HCT116 (cell line): ENCODE results near the gene NAT10.

ENCODE experiments used
- EZH2 ChIP-seq: fragments of 200-600 bp; sonication (generic); IDR thresholded peaks from 2 replicates; pipeline ENCODE4 v1.6.1; 2017; ENCODE audit warnings: antibody characterized with exemption, mixed run types
- EZH2phosphoT487 ChIP-seq: fragments of 200-600 bp; IDR thresholded peaks from 2 replicates; pipeline ENCODE4 v1.6.1; 2018; ENCODE audit warnings: antibody characterized with exemption, borderline replicate concordance
- POLR2A ChIP-seq: IDR thresholded peaks from 2 replicates; pipeline ENCODE4 v1.7.0; 2011; ENCODE audit warnings: borderline replicate concordance; ENCODE audit not compliant: insufficient read depth, insufficient read length; ENCODE audit errors: extremely low read depth
- POLR2AphosphoS5 ChIP-seq: IDR thresholded peaks from 2 replicates; pipeline ENCODE4 v1.6.1; 2011; ENCODE audit warnings: mild to moderate bottlenecking, low read depth, low read length, moderate library complexity
- RAD21 ChIP-seq: IDR thresholded peaks from 2 replicates; pipeline ENCODE4 v1.6.1; 2012; ENCODE audit warnings: low read depth, mild to moderate bottlenecking
- SIN3A ChIP-seq: IDR thresholded peaks from 2 replicates; pipeline ENCODE4 v1.6.1; 2012; ENCODE audit warnings: low read depth
- SP1 ChIP-seq: IDR thresholded peaks from 2 replicates; pipeline ENCODE4 v1.6.1; 2012; ENCODE audit warnings: low read depth
- TCF7L2 ChIP-seq: IDR thresholded peaks from 2 replicates; pipeline ENCODE4 v1.7.0; 2011; ENCODE audit warnings: borderline replicate concordance, inconsistent platforms; ENCODE audit not compliant: insufficient read depth, insufficient read length; ENCODE audit errors: extremely low read depth
- TF ChIP-seq, protein P1 (sequence below), 3 experiments: fragments of 200-600 bp in 1 of 3; sonication (generic) in 1 of 3; IDR thresholded peaks in 2 of 3; conservative IDR thresholded peaks in 1 of 3; 2 replicates each; pipeline ENCODE4 v1.5.1; 2012 to 2017; ENCODE audit warnings: low read depth in 2 of 3, low read length in 2 of 3, antibody characterized with exemption in 1 of 3, borderline replicate concordance in 1 of 3, control low read depth in 1 of 3, mild to moderate bottlenecking in 1 of 3, mixed read lengths in 1 of 3, mixed run types in 1 of 3, moderate library complexity in 1 of 3; ENCODE audit not compliant: insufficient read depth in 1 of 3
- TF ChIP-seq, protein P2 (sequence below): IDR thresholded peaks from 2 replicates; pipeline ENCODE4 v1.6.1; 2012; ENCODE audit warnings: low read depth

- TF ChIP-seq, protein P1, sequence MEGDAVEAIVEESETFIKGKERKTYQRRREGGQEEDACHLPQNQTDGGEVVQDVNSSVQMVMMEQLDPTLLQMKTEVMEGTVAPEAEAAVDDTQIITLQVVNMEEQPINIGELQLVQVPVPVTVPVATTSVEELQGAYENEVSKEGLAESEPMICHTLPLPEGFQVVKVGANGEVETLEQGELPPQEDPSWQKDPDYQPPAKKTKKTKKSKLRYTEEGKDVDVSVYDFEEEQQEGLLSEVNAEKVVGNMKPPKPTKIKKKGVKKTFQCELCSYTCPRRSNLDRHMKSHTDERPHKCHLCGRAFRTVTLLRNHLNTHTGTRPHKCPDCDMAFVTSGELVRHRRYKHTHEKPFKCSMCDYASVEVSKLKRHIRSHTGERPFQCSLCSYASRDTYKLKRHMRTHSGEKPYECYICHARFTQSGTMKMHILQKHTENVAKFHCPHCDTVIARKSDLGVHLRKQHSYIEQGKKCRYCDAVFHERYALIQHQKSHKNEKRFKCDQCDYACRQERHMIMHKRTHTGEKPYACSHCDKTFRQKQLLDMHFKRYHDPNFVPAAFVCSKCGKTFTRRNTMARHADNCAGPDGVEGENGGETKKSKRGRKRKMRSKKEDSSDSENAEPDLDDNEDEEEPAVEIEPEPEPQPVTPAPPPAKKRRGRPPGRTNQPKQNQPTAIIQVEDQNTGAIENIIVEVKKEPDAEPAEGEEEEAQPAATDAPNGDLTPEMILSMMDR (IDR thresholded peaks at IDR 0.05 in 2 of 3, conservative IDR thresholded peaks at IDR 0.05 in 1 of 3; ENCODE audit: borderline replicate concordance in 1 of 3, insufficient read depth in 1 of 3, low read depth in 2 of 3, low read length in 2 of 3), result no peak
- TF ChIP-seq POLR2AphosphoS5 (no peak), SP1 (no peak), EZH2 (no peak), SIN3A (no peak), TCF7L2 (no peak), RAD21 (no peak), POLR2A (no peak), EZH2phosphoT487 (no peak)
- TF ChIP-seq, protein P2, sequence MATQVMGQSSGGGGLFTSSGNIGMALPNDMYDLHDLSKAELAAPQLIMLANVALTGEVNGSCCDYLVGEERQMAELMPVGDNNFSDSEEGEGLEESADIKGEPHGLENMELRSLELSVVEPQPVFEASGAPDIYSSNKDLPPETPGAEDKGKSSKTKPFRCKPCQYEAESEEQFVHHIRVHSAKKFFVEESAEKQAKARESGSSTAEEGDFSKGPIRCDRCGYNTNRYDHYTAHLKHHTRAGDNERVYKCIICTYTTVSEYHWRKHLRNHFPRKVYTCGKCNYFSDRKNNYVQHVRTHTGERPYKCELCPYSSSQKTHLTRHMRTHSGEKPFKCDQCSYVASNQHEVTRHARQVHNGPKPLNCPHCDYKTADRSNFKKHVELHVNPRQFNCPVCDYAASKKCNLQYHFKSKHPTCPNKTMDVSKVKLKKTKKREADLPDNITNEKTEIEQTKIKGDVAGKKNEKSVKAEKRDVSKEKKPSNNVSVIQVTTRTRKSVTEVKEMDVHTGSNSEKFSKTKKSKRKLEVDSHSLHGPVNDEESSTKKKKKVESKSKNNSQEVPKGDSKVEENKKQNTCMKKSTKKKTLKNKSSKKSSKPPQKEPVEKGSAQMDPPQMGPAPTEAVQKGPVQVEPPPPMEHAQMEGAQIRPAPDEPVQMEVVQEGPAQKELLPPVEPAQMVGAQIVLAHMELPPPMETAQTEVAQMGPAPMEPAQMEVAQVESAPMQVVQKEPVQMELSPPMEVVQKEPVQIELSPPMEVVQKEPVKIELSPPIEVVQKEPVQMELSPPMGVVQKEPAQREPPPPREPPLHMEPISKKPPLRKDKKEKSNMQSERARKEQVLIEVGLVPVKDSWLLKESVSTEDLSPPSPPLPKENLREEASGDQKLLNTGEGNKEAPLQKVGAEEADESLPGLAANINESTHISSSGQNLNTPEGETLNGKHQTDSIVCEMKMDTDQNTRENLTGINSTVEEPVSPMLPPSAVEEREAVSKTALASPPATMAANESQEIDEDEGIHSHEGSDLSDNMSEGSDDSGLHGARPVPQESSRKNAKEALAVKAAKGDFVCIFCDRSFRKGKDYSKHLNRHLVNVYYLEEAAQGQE, result no peak
These were observed 31.0 kb downstream of the NAT10 start for GRCh38 chr11:34136420-34136819.
